AG20443 (cell line): ENCODE data around the gene TCF4.

Experiments used
- DNase-seq: peaks from one replicate; pipeline ENCODE4 v3.0.0; 2012; ENCODE audit warnings: low spot score, mixed read lengths

Gene TCF4

DNA sequence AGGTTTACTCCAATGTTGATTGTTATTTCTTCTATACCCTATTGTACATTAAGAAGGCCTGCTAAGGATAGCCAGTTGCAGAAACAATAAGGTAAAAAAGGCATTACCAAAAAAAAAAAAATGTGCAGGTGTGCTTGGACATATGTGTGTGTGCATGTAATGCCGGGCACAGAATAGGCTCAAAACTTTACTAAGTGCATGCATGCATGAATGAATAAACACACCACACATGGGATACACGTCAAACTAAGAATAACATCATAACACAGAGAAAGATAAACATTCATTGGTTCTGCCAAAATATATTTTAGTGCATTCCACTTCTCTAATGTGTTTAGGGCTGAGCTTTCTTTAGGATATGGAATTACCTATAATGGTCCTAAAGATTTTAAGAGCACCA, 298.2 kb downstream of the TCF4 start:
- DNase-seq: no peak

DNA sequence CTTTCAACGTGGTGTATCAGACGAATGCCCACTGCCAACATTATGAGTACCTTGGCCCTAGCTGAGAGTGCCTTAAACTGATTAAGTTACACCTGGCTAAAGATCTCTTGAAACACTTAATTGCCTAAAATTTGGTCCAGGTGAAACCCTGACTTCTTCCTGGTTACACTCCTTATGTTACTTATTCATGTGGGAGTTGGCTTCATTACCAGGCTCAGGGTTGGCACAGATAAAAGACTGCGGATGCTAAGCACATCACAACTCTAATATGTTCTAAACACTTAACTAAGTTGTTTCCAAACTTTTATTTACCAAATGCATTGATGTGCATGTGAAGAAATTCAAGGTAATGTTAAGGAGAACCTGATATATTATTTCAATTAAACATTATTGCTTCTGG, 298.9 kb downstream of the TCF4 start:
- no peak for DNase-seq

DNA sequence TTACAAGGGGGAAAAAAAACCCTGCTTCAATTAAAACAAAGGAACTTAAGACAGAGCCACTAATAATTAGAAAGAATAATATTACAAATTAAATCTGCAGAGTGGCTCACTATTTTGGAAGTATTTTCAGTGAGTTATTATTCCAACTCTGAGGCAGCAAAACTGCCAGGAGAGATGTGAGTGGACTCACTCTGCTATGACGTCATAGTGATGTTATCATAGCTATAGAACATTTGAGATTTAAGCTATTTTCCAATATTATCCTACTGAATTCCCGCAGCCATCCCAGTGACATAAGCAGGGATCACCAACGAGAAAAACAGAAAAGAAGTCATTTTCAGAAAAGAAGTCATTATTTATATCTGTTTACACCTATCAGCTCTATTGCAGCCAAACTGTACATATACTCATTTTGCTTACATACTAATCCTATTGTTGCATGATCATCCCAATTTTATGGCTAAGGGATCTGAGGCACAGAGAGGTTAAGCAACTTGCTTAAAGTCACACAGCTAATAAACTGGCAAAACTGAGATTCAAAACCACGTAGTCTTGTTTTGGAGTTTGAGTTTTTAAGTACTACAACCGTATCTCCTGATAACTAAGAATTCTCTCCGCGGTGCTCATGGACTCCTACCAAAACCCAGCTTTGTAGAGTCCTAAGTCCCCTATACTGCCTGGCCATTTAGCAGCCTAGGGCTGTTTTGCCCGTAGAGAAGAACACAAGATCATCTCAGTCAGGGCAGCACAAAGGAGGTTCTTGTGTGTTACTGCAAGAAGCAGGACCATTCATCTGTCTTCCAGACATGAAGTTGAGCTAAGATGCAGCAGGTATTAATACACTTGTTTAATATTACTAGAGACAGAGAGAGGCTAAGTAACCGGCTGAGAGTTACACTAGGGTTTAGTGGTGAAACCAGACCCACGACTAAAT, 299.8 kb downstream of the TCF4 start:
- DNase-seq: no peak

DNA sequence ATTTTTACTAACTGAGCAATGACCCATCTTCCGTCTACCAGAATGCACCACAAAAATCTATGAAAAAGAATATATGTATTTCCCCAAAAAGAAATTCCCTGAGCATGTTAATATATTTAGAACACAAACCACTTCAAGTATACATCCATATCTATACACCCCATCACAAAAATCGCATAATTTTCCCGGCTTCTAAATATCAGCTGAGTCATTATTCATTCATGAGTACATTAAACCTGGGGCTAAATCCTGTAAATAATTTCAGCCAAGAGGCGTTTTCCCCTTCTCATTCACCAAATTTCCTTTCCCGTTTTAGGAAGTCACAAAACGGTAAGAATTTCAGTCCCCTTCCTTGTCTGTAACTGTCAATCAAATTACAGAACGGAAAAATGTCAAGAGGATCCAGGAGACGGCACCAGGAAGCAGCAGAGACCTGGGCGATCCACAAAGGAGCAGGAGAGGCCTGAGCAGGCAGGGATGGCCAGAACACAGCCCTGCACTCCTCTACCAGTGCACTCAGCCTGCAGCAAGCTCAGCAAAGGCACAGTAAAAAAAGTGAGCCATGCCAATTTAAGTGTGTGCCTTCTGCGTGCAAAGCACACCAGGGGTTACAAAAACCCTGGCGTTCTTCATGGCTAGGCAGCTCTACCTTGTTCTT, 300.7 kb downstream of the TCF4 start:
- peak; percentile 22 for DNase-seq

DNA sequence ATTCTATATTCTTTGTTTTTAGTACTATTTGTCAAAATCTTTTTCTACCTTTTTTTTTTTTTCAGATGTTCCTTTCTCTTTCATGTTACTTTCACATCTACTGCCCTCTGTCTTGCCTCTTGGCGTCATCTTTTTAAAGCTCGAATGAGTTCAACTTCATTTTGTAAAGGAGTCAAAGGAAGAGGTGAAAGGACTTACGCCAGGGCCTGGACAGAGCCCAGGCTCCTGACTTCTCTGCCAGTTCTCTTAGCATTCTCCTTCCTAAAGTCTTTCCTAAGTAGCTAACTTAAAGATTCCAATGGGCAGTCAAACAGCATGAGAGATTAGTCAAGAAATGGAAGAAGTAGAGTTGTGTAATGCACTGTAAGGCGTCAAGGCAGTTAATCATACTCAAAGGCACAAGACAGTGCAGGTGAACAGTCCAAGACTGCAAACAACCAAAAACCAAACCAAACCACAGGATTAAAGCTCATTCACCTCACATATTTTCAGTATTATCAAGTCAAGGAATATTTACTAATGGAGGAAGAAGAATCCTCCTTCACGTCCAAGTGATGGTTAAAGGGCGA, 301.7 kb downstream of the TCF4 start:
- DNase-seq: no peak

DNA sequence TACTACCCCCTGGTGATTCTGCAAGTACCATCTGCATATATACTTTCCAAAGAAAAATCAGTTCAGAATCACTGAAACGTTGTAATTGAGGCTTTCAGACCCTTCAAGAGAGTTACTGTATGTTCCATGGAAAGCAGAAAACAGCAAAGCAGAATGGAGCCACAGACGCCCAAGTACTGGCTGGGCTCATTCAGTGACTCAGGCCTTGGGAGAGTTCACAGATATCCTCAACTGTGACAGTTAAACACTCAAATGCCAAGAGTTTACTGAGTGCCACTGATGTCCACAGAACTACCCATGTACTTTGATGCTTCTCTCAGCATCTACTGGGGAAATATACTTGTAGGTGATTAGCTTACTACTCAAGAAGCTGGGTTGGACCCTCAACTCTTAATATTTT, 303.4 kb downstream of the TCF4 start:
- DNase-seq: peak; percentile 16

DNA sequence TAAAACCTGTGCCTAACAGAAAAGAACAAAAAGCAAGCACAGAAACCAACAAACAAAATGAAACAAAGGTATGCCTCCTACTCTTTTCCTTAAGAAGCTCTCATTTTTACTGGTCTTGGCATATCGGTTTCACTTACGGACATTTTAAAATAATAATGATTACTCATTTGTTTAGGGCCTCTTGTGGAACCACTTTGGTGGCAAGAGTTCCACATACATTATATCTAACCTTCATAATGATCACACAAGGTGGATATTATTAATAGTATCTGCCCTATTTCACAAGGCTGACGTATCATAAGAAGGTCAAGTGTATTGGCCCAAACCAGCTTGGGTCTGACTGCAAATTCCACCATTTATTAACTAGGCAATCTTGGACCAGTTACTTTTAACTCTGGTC, 304.7 kb downstream of the TCF4 start:
- no peak for DNase-seq

DNA sequence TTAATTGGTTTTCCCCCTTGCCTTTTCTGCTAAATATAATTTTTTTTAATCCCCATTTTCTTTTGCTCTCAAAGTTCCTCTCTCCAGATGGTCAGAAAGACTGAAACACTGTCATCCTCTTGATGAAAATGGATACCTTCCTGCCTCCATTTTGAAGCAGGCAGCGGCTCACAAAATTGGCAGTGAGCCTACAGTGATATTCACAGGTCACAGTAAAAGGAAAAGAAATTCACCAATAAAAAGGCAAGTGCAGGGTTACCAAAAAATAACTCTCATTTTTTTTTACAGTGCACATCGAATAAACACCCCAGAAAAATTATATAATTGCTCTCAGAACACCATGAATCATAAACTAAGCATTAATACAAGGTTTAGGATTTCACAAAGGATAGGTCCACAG, 307.5 kb downstream of the TCF4 start:
- no peak for DNase-seq

DNA sequence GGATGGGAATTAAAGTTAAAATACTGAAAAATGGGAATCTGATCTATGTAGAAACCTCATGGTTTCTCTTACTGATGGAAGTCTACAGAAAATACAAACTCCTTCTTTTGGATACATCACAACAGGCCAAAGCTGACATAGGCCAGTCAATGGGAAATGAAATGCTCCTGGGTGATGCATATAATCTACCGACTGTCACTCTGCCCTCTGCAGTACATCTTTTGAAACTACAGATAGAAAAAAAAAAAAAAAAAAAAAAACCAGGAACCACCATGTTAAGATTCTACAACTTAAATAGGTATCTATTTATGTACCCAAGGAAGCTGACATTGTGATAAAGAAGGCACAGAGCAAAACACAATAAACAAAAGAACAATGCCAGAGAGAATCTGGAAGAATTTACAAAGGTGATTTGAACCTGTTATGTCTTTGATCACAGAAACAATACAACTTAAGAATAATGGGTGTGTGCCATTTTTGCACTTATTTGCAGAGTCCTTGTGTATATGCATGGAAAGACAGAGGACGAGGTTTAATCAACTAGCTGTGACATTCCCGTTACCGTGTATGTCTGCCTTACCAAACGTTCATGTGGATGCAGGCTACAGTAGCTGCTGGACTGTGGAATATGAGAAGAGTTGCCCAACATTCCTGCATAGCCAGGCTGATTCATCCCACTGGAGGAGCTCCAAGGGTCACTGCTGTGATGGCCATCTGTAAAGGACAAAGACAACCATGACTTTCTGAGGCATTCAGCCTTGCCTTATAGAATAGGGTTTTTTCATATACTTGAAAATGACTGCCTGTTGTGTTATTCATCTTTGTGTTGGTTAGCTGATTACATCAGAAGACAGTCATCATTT, 312.7 kb downstream of the TCF4 start:
- peak; percentile 84 for DNase-seq

DNA sequence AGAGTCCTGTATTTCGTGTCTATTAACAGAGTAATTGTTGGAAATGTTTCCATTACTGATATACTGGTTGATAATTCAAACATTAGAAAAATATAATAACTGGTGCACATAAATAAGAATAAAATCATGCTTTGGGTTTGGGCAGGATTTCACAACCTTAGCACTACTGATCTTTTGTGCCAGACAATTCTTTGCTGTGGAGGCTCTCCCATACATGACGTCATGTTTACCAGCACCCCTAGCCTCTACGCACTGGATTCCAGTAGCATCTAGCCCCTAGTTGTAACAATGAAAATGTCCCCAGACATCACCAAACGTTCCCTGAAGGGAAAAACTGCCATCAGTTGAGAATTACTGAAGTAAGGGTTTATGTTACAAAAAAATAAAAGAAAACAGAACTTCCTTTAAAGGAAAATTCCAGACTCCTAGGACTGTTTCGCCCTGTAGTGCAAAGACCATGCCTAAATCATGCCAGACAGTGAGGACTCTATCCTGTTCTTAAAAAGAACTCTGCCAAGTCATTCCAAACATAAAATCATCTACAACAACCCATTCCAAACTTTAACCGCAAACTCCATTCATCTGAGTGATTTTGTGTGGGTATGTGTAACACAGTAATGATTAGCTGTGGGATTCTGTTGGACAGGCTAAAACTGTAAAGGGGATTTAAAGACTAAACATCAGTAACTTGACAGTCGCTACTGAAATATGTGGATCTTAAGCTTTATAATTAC, 315.3 kb downstream of the TCF4 start:
- DNase-seq: no peak

DNA sequence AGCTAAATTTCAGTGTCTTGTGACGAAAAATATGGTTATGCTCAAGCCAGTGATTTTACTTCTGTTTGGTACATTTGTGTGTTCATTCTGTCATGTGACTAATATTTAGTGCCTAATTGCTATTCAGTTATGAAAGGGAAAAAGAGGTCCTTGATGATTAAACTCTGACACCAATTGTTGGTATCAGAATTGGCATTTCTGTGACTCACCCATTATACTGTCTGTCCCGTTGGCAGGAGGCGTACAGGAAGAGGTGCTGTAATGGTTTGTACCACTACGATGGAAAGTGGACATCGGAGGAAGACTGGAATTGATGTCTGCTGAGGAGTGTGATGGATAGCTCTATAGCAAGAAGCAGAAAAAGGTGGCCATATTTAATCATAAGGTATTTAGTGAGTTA, 318.4 kb downstream of the TCF4 start:
- DNase-seq: no peak

DNA sequence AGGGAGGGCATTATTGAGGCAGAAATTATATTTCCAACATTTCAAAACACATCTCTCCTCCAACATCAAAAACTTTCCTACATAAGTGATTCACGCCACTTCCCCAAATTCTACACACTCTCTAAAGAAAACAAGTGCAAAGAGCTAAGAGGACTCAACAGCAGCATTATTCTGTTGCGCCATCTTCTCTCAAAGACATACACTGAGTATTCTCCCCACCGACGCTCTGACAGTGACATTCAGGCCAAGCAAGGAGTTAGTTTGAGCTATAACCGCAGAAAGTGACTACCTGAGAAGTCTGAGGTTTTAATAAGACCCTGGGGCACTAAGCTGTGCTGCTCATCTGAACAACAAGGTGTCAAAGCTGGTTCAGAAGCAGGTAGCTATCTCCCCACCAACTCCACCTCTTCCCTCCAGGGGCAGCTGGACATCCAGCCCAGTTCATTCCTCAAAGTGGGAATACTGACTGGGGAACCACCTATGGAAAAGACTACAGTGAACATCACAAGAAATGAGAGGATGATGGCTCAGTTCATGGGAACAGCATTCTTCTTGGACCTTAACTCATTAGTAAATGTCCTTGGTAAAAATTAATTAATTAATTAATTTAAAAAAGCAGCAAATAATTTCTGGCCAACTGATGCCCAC, 319.2 kb downstream of the TCF4 start:
- DNase-seq: no peak

DNA sequence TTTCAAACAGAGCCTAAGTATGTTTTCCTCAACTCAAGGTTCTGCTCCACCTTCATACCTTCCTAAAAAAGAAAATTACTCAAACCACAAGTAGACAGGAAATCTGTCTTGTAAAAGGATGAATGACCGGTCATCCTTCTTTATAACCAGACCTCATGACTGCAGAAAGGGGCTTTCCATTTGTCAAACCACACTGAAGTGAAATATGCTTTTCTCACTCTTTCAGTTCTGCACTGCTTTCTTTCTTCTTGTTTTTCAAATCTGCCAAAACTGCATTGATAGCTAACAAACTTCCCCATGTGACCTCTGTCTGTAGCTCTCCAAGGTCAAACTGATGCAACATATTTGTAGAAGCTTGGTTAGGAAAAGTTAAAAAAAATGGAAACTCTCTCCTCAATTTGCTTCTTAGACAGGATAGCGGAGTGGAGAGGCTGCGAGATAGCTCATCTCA, 319.8 kb downstream of the TCF4 start:
- DNase-seq: no peak

DNA sequence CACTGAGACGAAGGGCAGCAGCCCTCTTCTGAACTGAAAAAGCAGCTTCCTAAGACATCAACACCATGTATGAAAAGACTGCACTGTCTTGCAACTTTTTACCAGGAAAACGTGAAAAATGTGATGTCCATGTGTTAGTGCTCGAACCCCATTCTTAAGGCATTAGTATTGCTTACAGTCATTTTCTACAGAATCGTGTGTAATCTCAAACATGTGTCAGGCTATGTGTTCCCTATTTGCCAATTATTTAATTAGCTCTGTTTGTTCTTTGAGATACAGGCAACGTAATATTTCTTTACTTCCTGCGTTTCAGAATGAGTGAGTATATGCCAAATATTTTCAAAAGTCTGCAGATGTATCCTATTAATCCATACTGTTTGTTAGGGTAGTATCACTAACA, 321.0 kb downstream of the TCF4 start:
- peak; percentile 45 for DNase-seq

DNA sequence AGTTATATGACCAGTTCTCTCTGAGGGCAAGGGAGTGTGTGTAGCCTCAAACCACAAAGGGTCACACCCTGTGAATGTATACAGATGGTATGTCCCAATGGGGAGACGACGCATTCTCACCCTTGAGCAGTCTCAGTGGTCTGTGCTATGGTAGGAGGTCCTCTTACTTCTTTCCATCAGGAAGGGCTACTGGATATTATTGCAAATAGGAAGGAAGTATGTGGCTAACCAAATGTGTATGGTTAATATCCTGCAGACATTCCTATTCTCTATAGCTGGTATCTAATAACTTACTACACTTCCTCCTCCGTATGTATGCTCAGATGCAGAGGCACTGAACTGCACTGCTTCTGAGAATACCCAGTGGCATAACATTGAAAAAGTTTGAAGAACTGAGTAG, 322.0 kb downstream of the TCF4 start:
- DNase-seq: no peak

DNA sequence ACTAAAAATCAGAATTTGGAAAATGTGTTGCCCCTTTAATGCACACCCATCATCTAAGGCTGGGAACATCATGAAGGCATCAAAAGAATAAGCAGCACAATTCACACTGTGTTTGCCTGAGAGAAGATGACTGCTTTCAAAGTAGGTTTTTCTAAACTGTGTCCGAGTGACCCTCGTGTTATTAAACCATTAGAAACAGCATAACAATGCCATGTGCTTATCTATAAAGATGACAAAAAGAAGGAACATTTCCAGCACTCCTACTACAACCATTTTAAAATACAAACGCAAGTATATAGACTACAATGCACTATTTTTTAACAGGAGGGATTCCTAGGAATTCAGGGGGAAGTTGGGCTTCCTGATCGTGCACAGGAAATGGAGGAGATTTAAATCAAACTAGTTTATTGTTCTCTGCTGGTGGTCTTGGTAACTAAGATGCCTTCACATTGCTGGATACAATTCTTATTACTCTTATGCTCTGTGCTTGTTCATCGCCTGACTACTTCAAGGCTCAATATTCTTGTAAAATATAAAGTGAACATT, 322.8 kb downstream of the TCF4 start:
- DNase-seq: no peak

DNA sequence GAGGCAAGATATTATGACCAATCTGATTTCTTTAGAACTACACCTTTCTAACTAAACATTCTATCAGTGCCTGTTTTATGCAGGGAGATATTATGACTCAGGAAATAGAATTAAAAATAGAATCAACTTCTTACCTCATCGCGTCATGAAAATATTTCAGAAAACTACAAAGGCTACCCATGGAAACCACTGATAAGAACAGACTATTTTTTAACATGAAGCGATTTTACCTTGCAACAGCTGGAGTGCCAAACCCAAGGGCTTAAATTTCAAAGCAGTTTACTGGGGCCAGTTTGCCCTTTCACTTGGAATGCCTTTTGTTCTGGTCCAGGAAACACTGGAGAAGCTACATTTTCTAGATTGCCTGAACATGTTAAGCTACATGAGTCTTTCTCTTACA, 323.9 kb downstream of the TCF4 start:
- DNase-seq: no peak

DNA sequence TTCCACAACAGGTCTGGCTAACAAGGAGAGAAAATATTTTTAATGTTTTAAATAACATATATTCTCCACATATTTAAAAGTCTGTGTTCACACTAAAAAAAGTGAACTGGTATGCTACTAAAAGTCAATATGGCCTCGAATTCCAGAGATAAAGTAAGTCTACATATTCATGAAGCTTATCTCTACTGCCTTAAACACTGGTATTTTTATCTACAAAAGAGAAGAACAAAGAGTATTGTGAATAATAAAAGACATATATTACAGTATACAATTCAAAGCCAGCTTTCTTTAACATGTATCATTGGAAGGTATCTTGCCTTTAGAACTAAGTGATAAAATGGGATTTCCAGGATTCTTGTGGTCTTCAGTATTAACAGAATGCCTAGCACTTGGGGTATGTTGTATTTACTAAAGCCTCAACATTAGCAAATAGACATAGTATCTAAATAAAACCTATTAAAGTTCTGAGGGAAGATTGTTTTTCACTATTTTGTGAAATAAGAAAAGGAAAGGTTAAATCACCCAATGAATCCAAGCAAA, 325.9 kb downstream of the TCF4 start:
- no peak for DNase-seq

DNA sequence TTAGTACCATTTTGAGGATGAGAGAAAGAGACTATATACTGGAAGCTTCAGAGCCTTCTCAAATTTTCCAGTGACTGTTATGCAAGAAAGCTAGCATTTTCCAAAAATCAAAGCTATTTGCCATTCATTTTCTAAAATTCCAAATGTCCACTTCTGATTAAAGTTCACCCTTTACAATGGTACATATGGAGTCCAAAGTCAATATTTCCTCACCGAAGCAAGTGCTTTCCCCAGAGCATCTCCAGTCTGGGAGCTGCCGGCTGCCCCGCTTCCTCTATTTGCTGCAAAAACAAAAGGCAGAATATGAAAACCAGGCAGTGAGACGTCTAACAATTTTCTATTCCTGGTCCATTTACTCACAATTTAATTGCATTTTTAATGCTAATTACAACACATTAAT, 326.7 kb downstream of the TCF4 start:
- DNase-seq: no peak

DNA sequence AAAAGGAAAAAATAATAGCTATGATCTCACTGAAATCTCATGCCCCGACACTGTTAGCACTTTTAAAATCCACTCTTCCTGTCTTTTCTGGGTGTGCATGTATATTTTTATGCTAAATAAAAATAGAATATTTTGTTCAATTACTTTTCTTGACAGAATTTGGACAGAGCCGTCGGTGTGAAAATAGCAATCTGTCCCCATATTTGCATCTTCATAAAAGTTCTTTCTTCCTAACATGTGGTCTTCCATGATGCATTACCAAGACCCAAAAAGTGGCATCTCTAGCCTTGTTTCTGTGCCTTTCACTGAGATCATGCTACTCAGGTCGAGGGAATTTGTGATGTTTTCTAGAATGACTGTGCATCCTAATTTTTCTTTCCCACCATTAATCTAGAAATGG, 329.9 kb downstream of the TCF4 start:
- no peak for DNase-seq

DNA sequence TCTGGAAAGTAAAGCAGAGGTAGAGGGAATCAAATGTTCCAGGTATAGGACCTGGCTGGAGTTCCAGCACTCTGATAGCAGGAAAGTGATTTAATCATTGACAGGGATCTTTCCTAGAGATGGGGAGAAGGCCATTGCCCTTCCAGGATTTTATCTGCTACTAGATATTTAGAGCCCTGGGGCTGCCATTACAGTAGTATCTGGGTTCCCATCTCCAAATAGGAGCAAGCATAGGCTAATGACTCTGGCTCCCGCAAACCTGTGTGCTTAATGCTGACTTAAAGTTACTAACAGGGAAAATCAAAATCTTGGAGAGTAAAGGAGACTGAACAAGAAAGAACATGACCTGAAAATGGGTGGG, 331.1 kb downstream of the TCF4 start:
- DNase-seq: no peak
